ENCODE data around the gene MGAT2. TPM values are rescaled to one million over a fixed set of nuclear protein-coding genes. Genes with fewer than 3 reads are reported as not detected.

MGAT2 gene
- polyA plus RNA-seq (ENCODE audit: insufficient read length in 10 of 10): 10 to 100 TPM in 8 of 10 donors, 1 to 10 TPM in 2; 7.6 to 31.5 (median 13.1) TPM
- long read RNA-seq, donor 1, transcript MGAT2-201 (1 exons, 2,687 nt): major isoform, 25 of 43 reads
- long read RNA-seq, donor 1, partial matches to known transcripts: 5 of 43 reads
- long read RNA-seq, donor 1, other reads (novel, unspliced or antisense): 13 of 43 reads
- long read RNA-seq, donor 2, transcript MGAT2-201 (1 exons, 2,687 nt): major isoform, 25 of 38 reads
- long read RNA-seq, donor 2, partial matches to known transcripts: 0 of 38 reads
- long read RNA-seq, donor 2, other reads (novel, unspliced or antisense): 13 of 38 reads
- long read RNA-seq, donor 3: 0 reads
- long read RNA-seq, donor 4, transcript MGAT2-201 (1 exons, 2,687 nt): major isoform, 27 of 49 reads
- long read RNA-seq, donor 4, partial matches to known transcripts: 15 of 49 reads
- long read RNA-seq, donor 4, other reads (novel, unspliced or antisense): 7 of 49 reads
- long read RNA-seq, donor 5, transcript MGAT2-201 (1 exons, 2,687 nt): major isoform, 24 of 24 reads
- long read RNA-seq, donor 5, partial matches to known transcripts: 0 of 24 reads
- long read RNA-seq, donor 5, other reads (novel, unspliced or antisense): 0 of 24 reads
- long read RNA-seq, donor 6, transcript MGAT2-201 (1 exons, 2,687 nt): major isoform, 53 of 53 reads
- long read RNA-seq, donor 6, partial matches to known transcripts: 0 of 53 reads
- long read RNA-seq, donor 6, other reads (novel, unspliced or antisense): 0 of 53 reads
- long read RNA-seq, donor 7, transcript MGAT2-201 (1 exons, 2,687 nt): major isoform, 26 of 26 reads
- long read RNA-seq, donor 7, partial matches to known transcripts: 0 of 26 reads
- long read RNA-seq, donor 7, other reads (novel, unspliced or antisense): 0 of 26 reads
- long read RNA-seq, donor 8, transcript MGAT2-201 (1 exons, 2,687 nt): major isoform, 34 of 34 reads
- long read RNA-seq, donor 8, partial matches to known transcripts: 0 of 34 reads
- long read RNA-seq, donor 8, other reads (novel, unspliced or antisense): 0 of 34 reads
- long read RNA-seq, donor 9, partial matches to known transcripts: 0 of 3 reads
- long read RNA-seq, donor 9, other reads (novel, unspliced or antisense): 0 of 3 reads

- DNase-seq: peak; percentile 99 to 100 (median 99)
Observed at GRCh38 chr14:49620182-49621113, at the start of gene MGAT2, which contains the start of gene RPL36AL. Gene MGAT2 (plus strand): TSS chr14:49620799. CDS start chr14:49621269, 470 bp downstream. Gene RPL36AL (minus strand): TSS chr14:49620626. CDS start chr14:49619104, 1,522 bp downstream.

- no peak for DNase-seq
Observed at GRCh38 chr14:49574038-49574437, 46.6 kb upstream of the MGAT2 start.

GRCh38 chr14:49578141-49578540 lies 42.5 kb upstream of the MGAT2 start:
- no peak for DNase-seq

GRCh38 chr14:49579841-49580240 lies 40.8 kb upstream of the MGAT2 start:
- no peak for DNase-seq

GRCh38 chr14:49581209-49582112 lies 39.1 kb upstream of the MGAT2 start:
- no peak for DNase-seq

GRCh38 chr14:49582113-49582977 lies 38.3 kb upstream of the MGAT2 start:
- DNase-seq: no peak

- no peak for DNase-seq
Observed at GRCh38 chr14:49583629-49584028, 37.0 kb upstream of the MGAT2 start.

GRCh38 chr14:49584058-49584457 lies 36.5 kb upstream of the MGAT2 start:
- no peak for DNase-seq

GRCh38 chr14:49584981-49585640 lies 35.5 kb upstream of the MGAT2 start:
- peak in 1 of 3 donors; percentile 31 for DNase-seq

GRCh38 chr14:49585803-49586672 lies 34.6 kb upstream of the MGAT2 start, which contains the start of gene RPS29:
Gene RPS29 (minus strand): TSS chr14:49586380. CDS start chr14:49586346, 34 bp downstream.
- peak; percentile 100 for DNase-seq

- DNase-seq: peak; percentile 70 to 85 (median 74)
Observed at GRCh38 chr14:49586673-49587460, 33.7 kb upstream of the MGAT2 start.

- no peak for DNase-seq
Observed at GRCh38 chr14:49589387-49589786, 31.2 kb upstream of the MGAT2 start.

- DNase-seq: peak in 1 of 3 donors; percentile 26
Observed at GRCh38 chr14:49593016-49593415, 27.6 kb upstream of the MGAT2 start.

GRCh38 chr14:49594347-49595091 lies 26.1 kb upstream of the MGAT2 start:
- DNase-seq: peak in 2 of 3 donors; percentile 46 to 66

- no peak for DNase-seq
Observed at GRCh38 chr14:49598189-49598484, 22.5 kb upstream of the MGAT2 start.
